DMS53 treated with DMSO at 0.1 percent for 48 hours (cell line): Measurements from ENCODE around the gene SNN.

ENCODE experiments used
- DNase-seq: peaks from one replicate; lab custom pipeline; 2025; ENCODE audit not compliant: unreplicated experiment; lab: John Stamatoyannopoulos, UW

SNN gene

GRCh38 chr16:11696266-11697012 is 28.2 kb downstream of the SNN start:
- no peak for DNase-seq

DNA sequence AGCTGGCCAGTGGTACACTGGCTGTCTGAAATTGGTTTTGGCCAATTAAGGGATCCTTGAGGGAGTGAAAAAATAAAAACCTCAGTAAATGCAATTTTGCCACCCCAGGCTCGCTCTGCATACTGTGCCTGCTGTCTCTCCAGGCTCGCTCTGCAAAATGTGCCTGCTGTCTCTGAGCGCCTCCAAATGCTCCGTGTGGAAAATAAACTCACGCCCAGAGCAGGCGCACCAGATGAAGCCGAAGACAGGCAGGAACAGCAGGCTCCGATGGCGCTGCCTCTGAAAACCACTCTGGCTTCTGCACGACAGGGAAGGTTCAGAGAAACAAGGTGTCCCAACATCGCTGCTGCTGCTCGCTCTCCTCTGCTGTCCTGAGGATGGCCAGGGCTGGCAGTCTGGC is 29.1 kb downstream of the SNN start:
- no peak for DNase-seq

- DNase-seq, result no peak
Measured at GRCh38 chr16:11698271-11698689, 30.0 kb downstream of the SNN start.

- DNase-seq, result no peak
Measured at GRCh38 chr16:11699234-11699894, 31.1 kb downstream of the SNN start.

GRCh38 chr16:11700264-11701029 is 32.2 kb downstream of the SNN start:
- DNase-seq, result no peak

DNA sequence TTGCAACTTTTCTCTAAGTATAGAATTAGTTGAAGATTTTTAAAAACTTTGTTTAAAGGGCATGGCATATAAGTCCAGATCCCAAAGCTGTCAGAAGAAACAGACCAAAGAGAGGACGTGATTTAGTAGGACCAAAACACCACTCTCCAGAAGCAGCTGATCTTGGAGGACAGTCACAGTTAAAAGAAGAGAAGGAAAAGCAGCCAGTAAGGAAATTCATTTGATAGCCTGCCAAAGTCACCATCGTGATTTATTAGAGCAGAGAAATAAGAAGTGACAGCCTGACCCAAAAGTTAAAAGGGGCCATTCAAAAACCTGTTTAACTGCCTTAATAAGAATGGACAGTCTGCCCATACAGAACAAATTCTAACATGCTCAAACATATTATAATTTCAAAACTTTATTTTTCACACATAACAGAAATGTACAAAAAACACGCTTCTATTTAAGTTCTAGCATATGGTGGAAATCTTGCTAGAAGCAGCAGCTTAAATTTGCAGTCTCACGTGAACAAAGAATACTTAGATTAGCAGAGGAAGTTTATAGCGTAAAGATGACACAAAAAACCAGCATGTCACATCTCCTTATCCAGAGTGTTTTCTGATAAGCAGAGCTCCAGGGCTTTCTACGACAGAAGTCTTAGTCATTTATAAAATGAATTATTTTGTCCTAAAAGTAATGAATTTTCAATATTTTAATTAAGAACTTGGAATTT is 37.2 kb downstream of the SNN start:
- DNase-seq, result no peak

GRCh38 chr16:11706180-11706742 is 38.0 kb downstream of the SNN start:
- DNase-seq, result no peak

DNA sequence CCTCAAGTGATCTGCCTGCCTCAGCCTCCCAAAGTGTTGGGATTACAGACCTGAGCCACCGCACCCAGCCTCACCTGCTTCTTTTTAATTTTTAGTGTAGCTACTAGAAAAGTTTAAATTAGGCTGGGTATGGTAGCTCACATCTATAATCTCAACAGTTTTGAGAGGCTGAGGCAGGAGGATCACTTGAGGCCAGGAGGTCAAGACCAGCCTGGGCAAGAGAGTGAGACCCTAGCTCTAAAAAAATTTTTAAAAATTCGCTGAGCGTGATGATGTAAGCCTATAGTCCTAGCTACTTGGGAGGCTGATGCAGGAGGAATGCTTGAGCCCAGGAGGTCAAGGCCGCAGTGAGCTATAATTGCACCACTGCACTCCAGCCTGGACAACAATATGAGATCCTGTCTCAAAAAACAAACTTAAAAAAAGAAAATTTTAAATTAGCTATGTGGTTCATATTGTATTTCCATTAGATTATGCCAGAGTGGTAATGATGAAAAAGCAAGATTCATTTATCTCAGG is 39.5 kb downstream of the SNN start:
- DNase-seq, result no peak

DNA sequence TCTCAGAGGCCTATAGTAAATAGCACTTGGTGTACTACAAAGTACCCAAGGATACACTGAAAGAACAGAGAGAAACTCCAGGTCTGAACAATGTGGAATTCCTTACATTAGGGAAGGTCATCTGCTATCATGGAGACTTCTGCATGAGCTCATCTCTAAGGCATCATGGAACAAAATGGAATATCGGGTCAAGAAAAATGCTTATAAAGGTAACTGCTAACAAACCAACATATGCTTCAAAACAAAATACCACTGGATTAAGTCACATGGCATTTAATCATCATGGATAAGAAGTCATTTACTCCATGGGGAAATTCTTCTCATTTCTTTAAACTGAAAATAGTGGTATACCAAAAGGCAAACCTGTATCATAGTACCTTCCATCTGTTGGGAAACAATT is 40.2 kb downstream of the SNN start:
- DNase-seq, result no peak

DNA sequence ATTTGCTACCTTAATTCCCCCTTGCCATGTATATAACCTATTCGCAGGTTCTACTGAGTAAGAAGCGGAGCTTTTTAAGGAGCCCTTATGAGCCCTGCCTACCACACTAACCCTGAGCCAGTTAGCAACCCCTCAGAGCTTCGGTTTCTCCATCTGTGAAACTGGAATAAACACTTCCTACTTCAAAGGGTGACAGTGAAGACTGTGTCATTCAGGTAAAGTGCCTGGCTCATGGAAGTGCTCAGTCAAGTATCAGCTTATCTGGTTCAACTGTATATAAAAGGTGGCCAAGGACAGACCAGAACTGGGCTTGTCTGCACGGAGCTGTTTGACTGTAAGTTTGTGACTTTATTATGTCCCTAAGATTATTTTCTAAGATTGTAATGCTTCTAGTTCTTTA is 43.4 kb downstream of the SNN start:
- DNase-seq, result no peak

- no peak for DNase-seq
Measured at GRCh38 chr16:11712122-11712521, 43.9 kb downstream of the SNN start.

DNA sequence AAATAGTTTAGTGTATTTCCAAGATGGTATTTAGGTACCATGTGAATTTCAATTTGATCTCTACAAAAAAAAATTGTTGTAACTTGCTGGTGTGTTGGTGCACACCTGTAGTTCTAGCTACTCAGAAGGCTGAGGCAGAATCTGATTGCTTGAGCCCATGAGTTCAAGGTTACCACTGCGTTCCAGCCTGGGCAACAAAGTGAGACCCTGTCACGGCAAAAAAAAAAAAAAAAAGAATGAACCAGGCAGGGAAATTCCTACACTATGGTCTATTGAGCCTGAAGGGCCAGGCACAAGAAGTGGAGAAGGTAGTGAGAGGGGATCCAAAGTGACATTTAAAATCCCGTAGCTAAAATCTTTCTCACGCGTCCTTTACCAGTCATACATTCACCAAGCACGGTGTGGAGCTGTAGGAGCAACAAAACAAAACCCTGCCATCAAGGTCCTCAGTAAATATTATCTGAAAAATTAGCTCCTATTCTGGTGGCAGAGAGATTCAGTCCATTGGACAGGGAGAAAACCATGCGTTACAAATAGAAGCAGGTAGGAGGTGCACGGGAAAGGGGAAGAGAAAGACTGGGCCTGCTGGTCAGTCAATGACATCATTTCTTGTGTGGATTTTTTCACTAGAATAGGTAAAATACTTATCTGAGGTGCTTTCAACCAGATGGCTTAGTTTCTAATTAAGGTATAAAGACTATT is 47.1 kb downstream of the SNN start:
- no peak for DNase-seq

- no peak for DNase-seq
Measured at GRCh38 chr16:11716336-11716735, 48.1 kb downstream of the SNN start.

GRCh38 chr16:11717811-11718210 is 49.6 kb downstream of the SNN start:
- DNase-seq, result no peak

DNA sequence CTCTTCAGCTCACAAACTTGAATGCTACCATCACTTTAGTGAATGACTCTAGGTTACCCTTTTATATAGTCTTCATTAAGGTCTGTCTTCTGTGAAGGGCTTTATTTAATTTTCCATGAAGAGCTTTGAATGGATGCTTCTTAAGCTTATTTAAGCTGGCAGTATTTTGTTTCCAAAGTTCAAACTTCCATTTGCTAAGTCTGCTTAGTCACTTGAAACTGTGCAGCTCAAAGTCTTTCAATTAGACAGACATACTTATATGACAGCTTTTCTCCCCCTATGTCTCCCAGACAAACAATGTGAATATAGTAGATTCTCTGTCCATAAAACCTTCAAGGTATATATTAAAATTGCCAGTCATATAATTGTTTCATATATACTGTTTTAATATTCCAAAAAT is 50.9 kb downstream of the SNN start:
- DNase-seq, result no peak

GRCh38 chr16:11719762-11720161 is 51.5 kb downstream of the SNN start:
- DNase-seq, result no peak

DNA sequence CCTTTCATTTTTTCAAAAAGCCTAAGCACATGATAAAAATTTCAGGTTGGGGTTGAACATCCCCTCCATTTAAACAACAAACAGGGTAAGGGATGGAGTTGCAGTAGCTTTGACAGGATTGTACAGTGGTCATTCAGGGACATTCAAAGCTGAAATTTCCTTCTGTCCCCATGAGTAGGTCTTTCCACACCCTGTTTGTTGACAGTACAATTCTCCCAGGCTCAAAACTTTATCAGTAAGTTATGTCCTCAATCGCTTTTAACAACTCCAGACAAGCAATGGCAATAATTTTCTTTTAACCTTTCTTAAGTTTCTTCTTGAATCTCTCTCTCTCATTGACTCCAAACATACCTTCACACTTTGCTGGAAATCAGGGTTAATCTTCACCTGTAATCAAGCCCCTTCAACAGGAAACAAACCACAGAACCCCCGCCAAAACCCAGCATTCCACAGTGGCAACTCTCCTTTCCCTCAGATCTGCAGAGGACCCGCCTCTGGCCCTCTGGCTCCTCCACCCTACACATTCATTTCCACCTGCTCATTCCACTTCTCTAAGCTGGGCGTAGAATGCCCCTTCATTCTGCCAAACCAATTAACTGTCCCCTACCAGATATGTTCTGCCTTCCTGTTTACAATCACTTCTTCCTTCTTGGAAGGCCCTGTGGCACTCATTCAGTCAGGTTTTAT is 53.7 kb downstream of the SNN start:
- DNase-seq, result no peak

- DNase-seq, result no peak
Measured at GRCh38 chr16:11722468-11722808, 54.2 kb downstream of the SNN start.

GRCh38 chr16:11725457-11725856 is 57.2 kb downstream of the SNN start:
- DNase-seq, result peak; percentile 5

GRCh38 chr16:11726008-11726407 is 57.8 kb downstream of the SNN start:
- DNase-seq, result peak; percentile 3
